ENCODE data around the gene TMEM134. TPM values are rescaled to one million over a fixed set of nuclear protein-coding genes. Genes with fewer than 3 reads are reported as not detected.
"Not testable (repeated sequence)": the region's sequence is repeated elsewhere in the genome, so short reads cannot be mapped to it uniquely, and the experiment has no call there.

Gene TMEM134
- total RNA-seq, 1 donor from 2014 or later: 87.5 TPM

GRCh38 chr11:67483831-67484665 lies 15.0 kb upstream of the TMEM134 start:
- Histone ChIP-seq H3K36me3 (peaks cover 16% of the 10 kb centered on the region), H3K27me3 (ENCODE audit: low read depth) (peaks cover 3% of the 10 kb centered on the region), H3K4me1 (peaks cover 38% of the 10 kb centered on the region), H3K9me3 (replicated peaks) (no peaks in the 10 kb centered on the region), H3K27ac (replicated peaks) (peak overlapping the region; percentile 85), H3K4me3 (peak overlapping the region; percentile 68)
- TF ChIP-seq CTCF (IDR thresholded peaks at IDR 0.05; ENCODE audit: borderline replicate concordance): no peak
- no peak for DNase-seq
- intact Hi-C loops (cut with micrococcal nuclease): no loop called here

- Histone ChIP-seq H3K9me3 (replicated peaks) (no peaks in the 10 kb centered on the region), H3K4me1 (peaks cover 38% of the 10 kb centered on the region), H3K4me3 (peak within 1 kb of the TSS; percentile 68), H3K27ac (replicated peaks) (peak within 1 kb of the TSS; percentile 85), H3K27me3 (ENCODE audit: low read depth) (peaks cover 4% of the 10 kb centered on the region), H3K36me3 (peaks cover 11% of the 10 kb centered on the region)
- DNase-seq: peak; percentile 96
- intact Hi-C loops (cut with micrococcal nuclease): no loop called here
- TF ChIP-seq CTCF (IDR thresholded peaks at IDR 0.05; ENCODE audit: borderline replicate concordance): peak; percentile 51
Observed at GRCh38 chr11:67482827-67483798, 14.1 kb upstream of the TMEM134 start, which contains the start of gene AIP. Gene AIP, plus strand, starts transcription at chr11:67483026. Its CDS starts 133 bp downstream, at chr11:67483159.

GRCh38 chr11:67482275-67482826 lies 13.3 kb upstream of the TMEM134 start:
- Histone ChIP-seq H3K9me3 (replicated peaks) (no peaks in the 10 kb centered on the region), H3K4me3 (peak overlapping the region; percentile 68), H3K27ac (replicated peaks) (peak overlapping the region; percentile 85), H3K36me3 (peaks cover 4% of the 10 kb centered on the region), H3K4me1 (peaks cover 38% of the 10 kb centered on the region), H3K27me3 (ENCODE audit: low read depth) (peaks cover 4% of the 10 kb centered on the region)
- no peak for TF ChIP-seq CTCF (IDR thresholded peaks at IDR 0.05; ENCODE audit: borderline replicate concordance)
- intact Hi-C loops (cut with micrococcal nuclease): no loop called here
- DNase-seq: no peak

DNA sequence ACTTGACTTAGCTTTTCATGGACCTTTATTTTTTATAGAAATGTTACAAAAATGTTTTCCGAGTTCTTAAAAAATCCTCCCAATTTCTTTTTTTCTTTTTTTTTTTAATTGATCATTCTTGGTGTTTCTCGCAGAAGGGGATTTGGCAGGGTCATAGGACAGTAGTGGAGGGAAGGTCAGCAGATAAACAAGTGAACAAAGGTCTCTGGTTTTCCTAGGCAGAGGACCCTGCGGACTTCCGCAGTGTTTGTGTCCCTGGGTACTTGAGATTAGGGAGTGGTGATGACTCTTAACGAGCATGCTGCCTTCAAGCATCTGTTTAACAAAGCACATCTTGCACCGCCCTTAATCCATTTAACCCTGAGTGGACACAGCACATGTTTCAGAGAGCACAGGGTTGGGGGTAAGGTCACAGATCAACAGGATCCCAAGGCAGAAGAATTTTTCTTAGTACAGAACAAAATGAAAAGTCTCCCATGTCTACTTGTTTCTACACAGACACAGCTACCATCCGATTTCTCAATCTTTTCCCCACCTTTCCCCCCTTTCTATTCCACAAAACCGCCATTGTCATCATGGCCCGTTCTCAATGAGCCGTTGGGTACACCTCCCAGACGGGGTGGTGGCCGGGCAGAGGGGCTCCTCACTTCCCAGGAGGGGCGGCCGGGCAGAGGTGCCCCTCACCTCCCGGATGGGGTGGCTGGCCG lies 8.4 kb upstream of the TMEM134 start:
- H3K4me3 ChIP-seq; H3K9me3 ChIP-seq (replicated peaks); H3K27me3 ChIP-seq (ENCODE audit: low read depth); H3K4me1 ChIP-seq; H3K27ac ChIP-seq (replicated peaks); intact Hi-C loops (cut with micrococcal nuclease); DNase-seq; H3K36me3 ChIP-seq: not testable (repeated sequence)

GRCh38 chr11:67476692-67477091 lies 7.6 kb upstream of the TMEM134 start:
- H3K4me1 ChIP-seq; H3K27ac ChIP-seq (replicated peaks); intact Hi-C loops (cut with micrococcal nuclease); H3K27me3 ChIP-seq (ENCODE audit: low read depth); H3K9me3 ChIP-seq (replicated peaks); H3K36me3 ChIP-seq; H3K4me3 ChIP-seq; DNase-seq: not testable (repeated sequence)

DNA sequence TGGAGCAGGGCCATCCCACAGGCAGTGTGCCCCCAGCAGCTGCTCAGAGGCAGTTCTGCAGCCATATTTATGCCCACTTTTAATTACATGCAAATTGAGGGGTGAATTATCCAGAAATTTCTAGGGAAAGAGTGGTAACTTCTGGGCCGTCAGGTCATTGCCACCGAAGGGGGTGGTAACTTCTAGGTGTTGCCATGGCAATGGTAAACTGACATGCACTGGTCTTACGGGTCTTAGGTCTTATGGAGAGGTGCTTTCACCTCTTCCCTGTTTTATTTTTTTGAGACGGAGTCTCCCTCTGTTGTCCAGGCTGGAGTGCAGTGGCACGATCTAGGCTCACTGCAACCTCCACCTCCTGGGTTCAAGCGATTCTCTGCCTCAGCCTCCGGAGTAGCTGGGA lies 3.8 kb upstream of the TMEM134 start:
- H3K9me3 ChIP-seq (replicated peaks): no peaks in the 10 kb centered on the region
- TF ChIP-seq CTCF (IDR thresholded peaks at IDR 0.05; ENCODE audit: borderline replicate concordance): no peak
- H3K27ac ChIP-seq (replicated peaks): no peak overlapping the region
- H3K4me3 ChIP-seq: no peak overlapping the region
- H3K27me3 ChIP-seq (ENCODE audit: low read depth): no peaks in the 10 kb centered on the region
- H3K36me3 ChIP-seq: no peaks in the 10 kb centered on the region
- no peak for DNase-seq
- H3K4me1 ChIP-seq: peaks cover 19% of the 10 kb centered on the region
- intact Hi-C loops (cut with micrococcal nuclease): no loop called here
